Testis (tissue), 3 donors: ENCODE results near the gene WIF1. TPM values are rescaled to one million over a fixed set of nuclear protein-coding genes. Genes with fewer than 3 reads are reported as not detected.
A peak's percentile ranks its signal among the peaks of the same experiment; 100 is the strongest.

ENCODE experiments used
- DNase-seq: peaks from one replicate; pipeline ENCODE4 v3.0.0-alpha.2; 2019
- H3K27ac ChIP-seq, 2 donors: fragments of 200-600 bp; sonication (generic); one replicate each; pipeline ENCODE4 v1.5.1; 2019
- H3K27me3 ChIP-seq: fragments of 200-600 bp; sonication (generic); one replicate; pipeline ENCODE4 v1.5.1; 2019
- H3K36me3 ChIP-seq: fragments of 200-600 bp; sonication (generic); one replicate; pipeline ENCODE4 v1.5.1; 2017; ENCODE audit warnings: low read depth; ENCODE audit errors: missing control alignments
- H3K4me1 ChIP-seq: fragments of 200-600 bp; sonication (generic); one replicate; pipeline ENCODE4 v1.5.1; 2019
- H3K4me3 ChIP-seq, 2 donors: fragments of 200-600 bp; sonication (generic); one replicate each; pipeline ENCODE4 v1.5.1; 2017 to 2019
- H3K9me3 ChIP-seq: fragments of 200-600 bp; sonication (generic); one replicate; pipeline ENCODE4 v1.5.1; 2017
- POLR2A ChIP-seq: fragments of 450-650 bp; IDR thresholded peaks from one replicate; pipeline ENCODE4 v1.6.1; 2017; ENCODE audit warnings: antibody characterized with exemption, mild to moderate bottlenecking, moderate library complexity
- WGBS, 2 donors: methylation state at CpG; one replicate each; pipeline ENCODE4 v1.1.5; 2018; 5-methylcytosine and 5-hydroxymethylcytosine counted together
- intact Hi-C: fragments of 100-400 bp; cut with DNase I; formaldehyde crosslinking; loops from one replicate; pipeline ENCODE4 v1.15.1; 2023; ENCODE audit warnings: low total_unique reads
- polyA plus RNA-seq: library from polyadenylated mRNA; stranded (reverse); fragments of 350-450 nt; fragmentation: Illumina TruSeq; extraction: RNeasy Lipid Tissue Mini Kit (QIAGEN cat#74804); gene quantifications from one replicate; pipeline ENCODE4 v1.2.3, GENCODE V29; 2014; ENCODE audit warnings: low read depth, low replicate concordance; ENCODE audit not compliant: insufficient read depth
- total RNA-seq, 2 donors: library from RNA; depleted of rRNA; stranded (reverse); fragments of >200 nt; gene quantifications; one replicate each; pipeline ENCODE4 v1.2.3, GENCODE V29; 2016
- TF ChIP-seq, protein P1 (sequence below), 3 experiments: fragments of 450-650 bp in 2 of 3; fragments of 200-600 bp in 1 of 3; sonication (generic) in 1 of 3; IDR thresholded peaks; one replicate each; pipeline ENCODE4 v1.5.1; 2016 to 2019; ENCODE audit warnings: antibody characterized with exemption in 3 of 3, mild to moderate bottlenecking in 2 of 3, moderate library complexity in 1 of 3

WIF1 gene
- total and polyA plus RNA-seq, 3 donors from 2014 or later, result 0.87 to 4.5 (median 3.1) TPM

- Histone ChIP-seq H3K4me1 (no peaks in the 10 kb centered on the region), H3K9me3 (no peaks in the 10 kb centered on the region), H3K4me3 (no peak overlapping the region), H3K36me3 (no peaks in the 10 kb centered on the region), H3K27ac (no peak overlapping the region), H3K27me3 (no peaks in the 10 kb centered on the region)
- intact Hi-C loops, result no loop called here
- TF ChIP-seq, protein P1, sequence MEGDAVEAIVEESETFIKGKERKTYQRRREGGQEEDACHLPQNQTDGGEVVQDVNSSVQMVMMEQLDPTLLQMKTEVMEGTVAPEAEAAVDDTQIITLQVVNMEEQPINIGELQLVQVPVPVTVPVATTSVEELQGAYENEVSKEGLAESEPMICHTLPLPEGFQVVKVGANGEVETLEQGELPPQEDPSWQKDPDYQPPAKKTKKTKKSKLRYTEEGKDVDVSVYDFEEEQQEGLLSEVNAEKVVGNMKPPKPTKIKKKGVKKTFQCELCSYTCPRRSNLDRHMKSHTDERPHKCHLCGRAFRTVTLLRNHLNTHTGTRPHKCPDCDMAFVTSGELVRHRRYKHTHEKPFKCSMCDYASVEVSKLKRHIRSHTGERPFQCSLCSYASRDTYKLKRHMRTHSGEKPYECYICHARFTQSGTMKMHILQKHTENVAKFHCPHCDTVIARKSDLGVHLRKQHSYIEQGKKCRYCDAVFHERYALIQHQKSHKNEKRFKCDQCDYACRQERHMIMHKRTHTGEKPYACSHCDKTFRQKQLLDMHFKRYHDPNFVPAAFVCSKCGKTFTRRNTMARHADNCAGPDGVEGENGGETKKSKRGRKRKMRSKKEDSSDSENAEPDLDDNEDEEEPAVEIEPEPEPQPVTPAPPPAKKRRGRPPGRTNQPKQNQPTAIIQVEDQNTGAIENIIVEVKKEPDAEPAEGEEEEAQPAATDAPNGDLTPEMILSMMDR (IDR thresholded peaks at IDR 0.05), result no peak
- no peak for TF ChIP-seq POLR2A
- WGBS, 2 donors, result 24 to 28% methylated on average over 1 of the region's 1 CpG
- no peak for DNase-seq
Observed at GRCh38 chr12:65139389-65139788, 18.3 kb upstream of the WIF1 start.

- H3K27me3 ChIP-seq, result no peaks in the 10 kb centered on the region
- H3K27ac ChIP-seq, result no peak overlapping the region
- TF ChIP-seq POLR2A, result no peak
- TF ChIP-seq, protein P1 (IDR thresholded peaks at IDR 0.05), result no peak
- no peaks in the 10 kb centered on the region for H3K9me3 ChIP-seq
- intact Hi-C loops, result no loop called here
- no peak for DNase-seq
- H3K36me3 ChIP-seq, result no peaks in the 10 kb centered on the region
- no peak overlapping the region for H3K4me3 ChIP-seq
- no peaks in the 10 kb centered on the region for H3K4me1 ChIP-seq
Observed at GRCh38 chr12:65133879-65134278, 12.8 kb upstream of the WIF1 start.

GRCh38 chr12:65126482-65126881 is 5.4 kb upstream of the WIF1 start:
- 79 to 80% methylated on average over 5 of the region's 5 CpGs for WGBS, 2 donors
- no peak for DNase-seq
- intact Hi-C loops, result no loop called here
- no peaks in the 10 kb centered on the region for H3K27me3 ChIP-seq
- H3K4me3 ChIP-seq, result no peak overlapping the region
- H3K36me3 ChIP-seq, result no peaks in the 10 kb centered on the region
- no peak overlapping the region for H3K27ac ChIP-seq
- no peak for TF ChIP-seq POLR2A
- no peaks in the 10 kb centered on the region for H3K4me1 ChIP-seq
- no peaks in the 10 kb centered on the region for H3K9me3 ChIP-seq

GRCh38 chr12:65125975-65126374 is 4.9 kb upstream of the WIF1 start:
- 82 to 90% methylated on average over 2 of the region's 2 CpGs for WGBS, 2 donors

GRCh38 chr12:65125247-65125646 is 4.1 kb upstream of the WIF1 start:
- Histone ChIP-seq H3K4me3 (no peak overlapping the region), H3K4me1 (no peaks in the 10 kb centered on the region), H3K27me3 (no peaks in the 10 kb centered on the region), H3K36me3 (no peaks in the 10 kb centered on the region), H3K27ac (no peak overlapping the region), H3K9me3 (no peaks in the 10 kb centered on the region)
- no peak for TF ChIP-seq POLR2A
- no peak for DNase-seq
- 55 to 68% methylated on average over 1 of the region's 1 CpG for WGBS, 2 donors
- intact Hi-C loops, result no loop called here

More at GRCh38 chr12:65125975-65126374, 4.9 kb upstream of the WIF1 start:
- Histone ChIP-seq H3K4me1 (no peaks in the 10 kb centered on the region), H3K4me3 (no peak overlapping the region), H3K27ac (no peak overlapping the region), H3K36me3 (no peaks in the 10 kb centered on the region), H3K27me3 (no peaks in the 10 kb centered on the region), H3K9me3 (no peaks in the 10 kb centered on the region)
- TF ChIP-seq POLR2A, result no peak
- TF ChIP-seq, protein P1 (IDR thresholded peaks at IDR 0.05), result no peak
- DNase-seq, result no peak
- intact Hi-C loops, result no loop called here

- no peak for DNase-seq
- WGBS, 2 donors, result 18 to 19% methylated on average over 8 of the region's 8 CpGs
- H3K27ac ChIP-seq, result no peak overlapping the region
- no peak overlapping the region for H3K4me3 ChIP-seq
- TF ChIP-seq, protein P1 (IDR thresholded peaks at IDR 0.05), result peak; percentile 11 to 62 (median 25)
- TF ChIP-seq POLR2A, result no peak
- H3K27me3 ChIP-seq, result no peaks in the 10 kb centered on the region
- intact Hi-C loops, result no loop called here
- H3K9me3 ChIP-seq, result no peaks in the 10 kb centered on the region
- H3K36me3 ChIP-seq, result no peaks in the 10 kb centered on the region
- H3K4me1 ChIP-seq, result no peaks in the 10 kb centered on the region
Observed at GRCh38 chr12:65123435-65124063, 2.4 kb upstream of the WIF1 start.
